Prostate gland (tissue), 2 donors: ENCODE results near the gene NAPB. TPM values are rescaled to one million over a fixed set of nuclear protein-coding genes. Genes with fewer than 3 reads are reported as not detected.
"Not testable (repeated sequence)": the region's sequence is repeated elsewhere in the genome, so short reads cannot be mapped to it uniquely, and the experiment has no call there.

Experiments used
- DNase-seq: peaks from one replicate; pipeline ENCODE4 v3.0.0-alpha.2; 2019; ENCODE audit warnings: low spot score
- H3K27ac ChIP-seq, 2 donors: fragments of 200-600 bp; sonication (generic); 2 replicates each; pipeline ENCODE4 v1.5.1; 2017 to 2019
- H3K27me3 ChIP-seq: fragments of 200-600 bp; sonication (generic); replicated peaks from 2 replicates; pipeline ENCODE4 v1.5.1; 2019; ENCODE audit not compliant: insufficient read depth
- H3K36me3 ChIP-seq, 2 donors: fragments of 200-600 bp; sonication (generic); 1 replicate in 1 of 2; 2 replicates in 1 of 2; pipeline versions ENCODE4 v1.5.1 to v1.8.1; 2017 to 2019
- H3K4me1 ChIP-seq: fragments of 200-600 bp; sonication (generic); replicated peaks from 2 replicates; pipeline ENCODE4 v1.5.1; 2019
- H3K4me3 ChIP-seq, 2 donors: fragments of 200-600 bp; sonication (generic); 2 replicates each; pipeline ENCODE4 v1.5.1; 2017 to 2019
- H3K9me3 ChIP-seq: fragments of 200-600 bp; sonication (generic); 2 replicates; pipeline ENCODE4 v1.5.1; 2017
- POLR2A ChIP-seq: fragments of 450-650 bp; IDR thresholded peaks from one replicate; pipeline ENCODE4 v1.6.1; 2016; ENCODE audit warnings: antibody characterized with exemption, mild to moderate bottlenecking
- POLR2AphosphoS5 ChIP-seq: sonication (generic); formaldehyde crosslinking; IDR thresholded peaks from one replicate; pipeline ENCODE4 v1.6.1; 2017; ENCODE audit warnings: antibody characterized with exemption
- WGBS: methylation state at CpG from one replicate; pipeline ENCODE4 v1.1.5; 2018; 5-methylcytosine and 5-hydroxymethylcytosine counted together
- intact Hi-C: fragments of 100-400 bp; cut with DNase I; formaldehyde crosslinking; loops from one replicate; pipeline ENCODE4 v1.14.2; 2022
- total RNA-seq, 2 donors: library from RNA; depleted of rRNA; stranded (reverse); fragments of >200 nt; gene quantifications; one replicate each; pipeline ENCODE4 v1.1.0, GENCODE V29; 2016
- TF ChIP-seq, protein P1 (sequence below), 4 experiments: fragments of 200-600 bp in 2 of 4; fragments of 450-650 bp in 2 of 4; sonication (generic) in 2 of 4; IDR thresholded peaks; 1 replicate in 3 of 4; 2 replicates in 1 of 4; pipeline ENCODE4 v1.5.1; 2016 to 2019; ENCODE audit warnings: antibody characterized with exemption in 4 of 4, mild to moderate bottlenecking in 2 of 4, moderate library complexity in 2 of 4

The NAPB gene
- 10 to 100 TPM in 1 of 2 donors, 1 to 10 TPM in 1; 8.1 to 24.3 TPM for total RNA-seq

DNA sequence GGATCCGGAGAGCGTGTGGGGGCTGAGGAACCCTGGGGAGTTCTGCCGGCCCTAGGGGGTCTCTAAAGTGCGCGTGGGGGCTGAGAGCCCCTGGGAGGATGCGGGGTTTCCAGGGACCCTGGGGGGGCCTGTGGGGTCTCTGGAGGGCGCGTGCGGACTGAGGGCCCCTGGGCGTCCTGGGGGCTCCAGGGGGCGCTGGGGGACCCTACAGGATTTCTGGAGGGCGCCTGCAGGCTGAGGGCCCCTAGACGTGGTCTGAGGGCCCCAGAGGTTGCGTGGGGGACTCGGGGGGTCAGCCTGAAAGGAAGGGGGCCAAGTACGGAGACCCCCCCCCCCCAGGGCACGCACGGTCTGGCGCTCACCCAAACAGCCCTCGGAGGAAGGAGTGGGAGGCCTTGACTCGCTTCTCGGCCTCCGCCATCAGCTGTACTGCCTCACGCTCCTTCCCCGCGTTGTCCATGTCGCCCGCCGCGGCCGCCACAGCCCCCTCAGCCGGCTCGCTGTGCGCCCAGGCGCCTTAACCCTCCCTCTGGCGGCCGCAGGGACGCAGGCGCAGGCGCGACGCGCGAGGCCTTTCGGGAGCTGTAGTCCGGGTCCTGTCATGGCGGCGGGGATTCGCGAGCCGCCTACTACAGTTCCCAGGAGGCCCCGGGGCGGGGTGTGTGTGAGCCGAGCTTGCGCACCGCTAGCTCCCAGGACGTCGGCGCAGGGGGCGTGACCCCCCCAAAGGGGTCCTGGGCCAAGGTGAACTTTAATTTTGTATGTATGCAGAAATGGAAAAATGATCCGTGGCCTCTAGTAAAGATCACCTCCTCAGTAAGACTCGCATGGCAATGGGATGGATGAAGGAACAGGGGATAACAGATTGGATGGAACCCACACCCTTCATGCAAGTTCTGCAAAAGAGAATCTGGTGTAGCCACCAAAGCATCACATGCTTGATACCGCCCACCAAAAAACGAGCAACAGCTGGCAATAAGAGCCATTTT lies at the start of gene NAPB:
NAPB (minus strand) TSS at position 546 of the 989 bp plus-strand sequence; CDS start at position 460, 86 bp downstream.
- TF ChIP-seq, protein P1, sequence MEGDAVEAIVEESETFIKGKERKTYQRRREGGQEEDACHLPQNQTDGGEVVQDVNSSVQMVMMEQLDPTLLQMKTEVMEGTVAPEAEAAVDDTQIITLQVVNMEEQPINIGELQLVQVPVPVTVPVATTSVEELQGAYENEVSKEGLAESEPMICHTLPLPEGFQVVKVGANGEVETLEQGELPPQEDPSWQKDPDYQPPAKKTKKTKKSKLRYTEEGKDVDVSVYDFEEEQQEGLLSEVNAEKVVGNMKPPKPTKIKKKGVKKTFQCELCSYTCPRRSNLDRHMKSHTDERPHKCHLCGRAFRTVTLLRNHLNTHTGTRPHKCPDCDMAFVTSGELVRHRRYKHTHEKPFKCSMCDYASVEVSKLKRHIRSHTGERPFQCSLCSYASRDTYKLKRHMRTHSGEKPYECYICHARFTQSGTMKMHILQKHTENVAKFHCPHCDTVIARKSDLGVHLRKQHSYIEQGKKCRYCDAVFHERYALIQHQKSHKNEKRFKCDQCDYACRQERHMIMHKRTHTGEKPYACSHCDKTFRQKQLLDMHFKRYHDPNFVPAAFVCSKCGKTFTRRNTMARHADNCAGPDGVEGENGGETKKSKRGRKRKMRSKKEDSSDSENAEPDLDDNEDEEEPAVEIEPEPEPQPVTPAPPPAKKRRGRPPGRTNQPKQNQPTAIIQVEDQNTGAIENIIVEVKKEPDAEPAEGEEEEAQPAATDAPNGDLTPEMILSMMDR (IDR thresholded peaks at IDR 0.05) = peak; percentile 35 to 92 (median 62)
- TF ChIP-seq POLR2AphosphoS5 (peak; percentile 97), POLR2A (peak; percentile 95)
- peak; percentile 93 for DNase-seq
- peak within 1 kb of the TSS; percentile 83 to 86 for H3K4me3 ChIP-seq
- under 1% methylated on average over 61 of the region's 64 CpGs for WGBS
- intact Hi-C loops = loop anchor here (5.0 to 10.0 kb wide), 2 partner anchors 59 to 214 kb away; partner anchors contain the start of genes CST3 and GZF1
- peak within 1 kb of the TSS; percentile 85 to 86 for H3K27ac ChIP-seq
- no peaks in the 10 kb centered on the region for H3K27me3 ChIP-seq
- H3K9me3 ChIP-seq = no peaks in the 10 kb centered on the region
- peaks cover 4% of the 10 kb centered on the region for H3K4me1 ChIP-seq
- H3K36me3 ChIP-seq = no peaks in the 10 kb centered on the region

DNA sequence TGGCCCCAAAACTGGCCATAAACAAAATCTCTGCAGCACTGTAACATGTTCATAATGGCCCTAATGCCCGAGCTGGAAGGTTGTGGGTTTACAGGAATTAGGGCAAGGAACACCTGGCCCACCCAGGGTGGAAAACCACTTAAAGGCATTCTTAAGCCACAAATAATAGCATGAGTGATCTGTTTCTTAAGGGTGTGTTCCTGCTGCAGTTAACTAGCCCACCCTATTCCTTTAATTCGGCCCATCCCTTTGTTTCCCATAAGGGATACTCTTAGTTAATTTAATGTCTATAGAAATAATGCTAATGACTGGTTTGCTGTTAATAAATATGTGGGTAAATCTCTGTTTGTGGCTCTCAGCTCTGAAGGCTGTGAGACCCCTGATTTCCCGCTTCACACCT lies 45.7 kb upstream of the NAPB start:
- H3K4me3 ChIP-seq, intact Hi-C loops, H3K36me3 ChIP-seq, H3K4me1 ChIP-seq, H3K27ac ChIP-seq, H3K27me3 ChIP-seq, DNase-seq, H3K9me3 ChIP-seq: not testable (repeated sequence)
- WGBS = 88% methylated on average over 3 of the region's 3 CpGs

DNA sequence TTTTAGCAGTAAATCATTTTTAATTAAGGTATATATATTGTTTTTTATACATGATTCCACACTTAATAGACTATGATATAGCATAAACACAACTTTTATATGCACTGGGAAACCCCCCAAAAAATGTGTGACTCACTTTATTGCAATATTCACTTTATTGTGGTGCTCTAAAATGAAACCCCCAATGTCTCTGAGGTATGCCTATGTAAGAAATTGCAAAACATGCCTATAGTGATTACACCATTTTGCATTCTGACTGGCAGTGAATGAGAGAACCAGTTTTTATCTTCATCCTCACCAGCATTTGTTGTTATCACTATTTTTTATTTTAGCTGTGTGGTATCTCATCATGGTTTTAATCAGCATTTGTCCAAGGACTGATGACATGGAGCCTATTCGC lies 39.9 kb upstream of the NAPB start:
- no peak for DNase-seq
- TF ChIP-seq POLR2A = no peak
- H3K4me3 ChIP-seq = no peak overlapping the region
- intact Hi-C loops = no loop called here
- no peak overlapping the region for H3K27ac ChIP-seq
- H3K4me1 ChIP-seq = no peaks in the 10 kb centered on the region
- no peaks in the 10 kb centered on the region for H3K9me3 ChIP-seq
- H3K36me3 ChIP-seq = no peaks in the 10 kb centered on the region
- no peaks in the 10 kb centered on the region for H3K27me3 ChIP-seq
- WGBS = 100% methylated on average over 1 of the region's 1 CpG

DNA sequence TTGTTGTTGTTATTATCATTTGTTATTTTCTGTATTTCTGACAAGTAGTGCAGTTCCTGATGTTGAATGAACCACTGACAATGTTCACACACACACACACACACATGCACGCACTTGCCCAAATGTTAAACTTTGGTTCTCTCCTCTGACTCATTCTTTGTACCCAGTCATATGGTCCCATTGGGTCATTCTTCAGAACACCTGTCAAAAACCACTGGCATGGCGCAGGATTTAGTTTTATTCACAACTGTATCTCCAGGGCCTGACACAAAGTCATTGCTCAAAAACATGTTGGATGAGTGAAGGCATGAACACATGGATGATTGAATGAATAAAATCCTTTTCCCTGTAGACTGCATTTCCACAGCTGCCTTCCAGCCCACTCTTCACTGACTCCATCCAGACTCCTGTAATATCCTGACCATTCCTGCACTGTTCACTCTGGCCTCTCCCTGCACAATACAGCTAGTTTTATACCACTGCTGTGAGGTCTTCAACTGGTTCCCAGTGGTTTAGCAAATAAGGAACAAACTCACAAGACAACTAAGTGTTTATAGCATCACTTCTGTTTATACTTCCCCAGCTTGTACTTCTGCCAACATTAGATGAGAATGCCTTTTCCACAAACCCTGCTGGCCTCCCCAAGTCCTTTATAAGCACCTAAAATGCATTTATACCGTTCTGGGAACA lies 38.3 kb upstream of the NAPB start:
- no peaks in the 10 kb centered on the region for H3K36me3 ChIP-seq
- H3K9me3 ChIP-seq = no peaks in the 10 kb centered on the region
- 71% methylated on average over 3 of the region's 3 CpGs for WGBS
- H3K4me3 ChIP-seq = no peak overlapping the region
- DNase-seq = no peak
- no peaks in the 10 kb centered on the region for H3K27me3 ChIP-seq
- H3K27ac ChIP-seq = no peak overlapping the region
- TF ChIP-seq POLR2A (no peak), POLR2AphosphoS5 (no peak)
- TF ChIP-seq, protein P1 (IDR thresholded peaks at IDR 0.05) = no peak
- intact Hi-C loops = no loop called here
- no peaks in the 10 kb centered on the region for H3K4me1 ChIP-seq

DNA sequence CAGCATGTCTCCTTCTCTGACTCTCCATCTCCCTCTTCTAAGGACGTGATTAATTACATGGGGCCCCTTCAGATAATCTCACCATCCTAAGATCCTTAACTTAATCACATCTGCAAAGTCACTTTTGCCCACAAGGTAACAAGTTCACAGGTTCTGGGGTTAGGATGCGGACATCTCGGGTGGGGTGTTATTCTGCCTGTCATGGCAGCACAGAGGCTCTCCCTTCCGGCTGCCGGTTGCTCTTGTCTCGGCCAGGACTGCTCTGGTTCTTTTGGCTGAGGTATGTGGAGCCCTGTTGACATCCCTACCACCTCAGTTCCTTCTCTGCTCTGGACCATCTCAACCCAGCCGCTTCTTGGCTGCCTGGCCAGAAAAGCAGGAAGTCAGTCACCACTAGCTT lies 35.6 kb upstream of the NAPB start:
- 90% methylated on average over 7 of the region's 7 CpGs for WGBS
- Histone ChIP-seq H3K9me3 (no peaks in the 10 kb centered on the region), H3K27me3 (no peaks in the 10 kb centered on the region), H3K4me3 (no peak overlapping the region), H3K4me1 (no peaks in the 10 kb centered on the region), H3K27ac (no peak overlapping the region), H3K36me3 (no peaks in the 10 kb centered on the region)
- intact Hi-C loops = no loop called here
- DNase-seq = no peak
- TF ChIP-seq POLR2A = no peak
- TF ChIP-seq, protein P1 (IDR thresholded peaks at IDR 0.05) = no peak
- TF ChIP-seq POLR2AphosphoS5 = no peak
